Transverse colon (tissue), 4 donors: ENCODE measurements around the gene GLOD5. TPM values are rescaled to one million over a fixed set of nuclear protein-coding genes. Genes with fewer than 3 reads are reported as not detected.

ENCODE experiments used
- DNase-seq: peaks from one replicate; pipeline ENCODE4 v3.0.0-alpha.2; 2019
- H3K27ac ChIP-seq, 4 donors: fragments of 200-600 bp; sonication (generic); 2 replicates each; pipeline ENCODE4 v1.5.1; 2016 to 2018; ENCODE audit warnings: inconsistent platforms in 4 of 4
- H3K27me3 ChIP-seq: fragments of 200-600 bp; sonication (generic); 2 replicates; pipeline ENCODE4 v1.5.1; 2017; ENCODE audit warnings: inconsistent platforms
- H3K36me3 ChIP-seq, 4 donors: fragments of 200-600 bp; sonication (generic); 2 replicates each; pipeline ENCODE4 v1.5.1; 2017 to 2019; ENCODE audit warnings: inconsistent platforms in 4 of 4
- H3K4me1 ChIP-seq, 4 donors: fragments of 200-600 bp; sonication (generic); 2 replicates each; pipeline ENCODE4 v1.5.1; 2017 to 2020; ENCODE audit warnings: inconsistent platforms in 4 of 4
- H3K4me3 ChIP-seq, 4 donors: fragments of 200-600 bp; sonication (generic); 1 replicate in 1 of 4; 2 replicates in 3 of 4; pipeline versions ENCODE4 v1.5.1 to v1.6.1; 2017 to 2019; ENCODE audit warnings: inconsistent platforms in 4 of 4
- H3K9me3 ChIP-seq, 2 donors: fragments of 200-600 bp; sonication (generic); 2 replicates each; pipeline ENCODE4 v1.5.1; 2017 to 2019; ENCODE audit warnings: inconsistent platforms in 2 of 2
- CTCF ChIP-seq, 5 experiments: fragments of 200-600 bp in 3 of 5; fragments of 450-650 bp in 2 of 5; sonication (generic) in 3 of 5; IDR thresholded peaks; 1 replicate in 2 of 5; 2 replicates in 3 of 5; pipeline ENCODE4 v1.5.1; 2016 to 2017; ENCODE audit warnings: antibody characterized with exemption in 5 of 5, inconsistent platforms in 3 of 5, mild to moderate bottlenecking in 2 of 5, moderate library complexity in 1 of 5
- EP300 ChIP-seq: sonication (generic); formaldehyde crosslinking; IDR thresholded peaks from one replicate; pipeline ENCODE4 v1.6.1; 2017; ENCODE audit warnings: antibody characterized with exemption, low read depth
- POLR2A ChIP-seq: fragments of 450-650 bp; IDR thresholded peaks from one replicate; pipeline ENCODE4 v1.6.1; 2016; ENCODE audit warnings: antibody characterized with exemption, mild to moderate bottlenecking, moderate library complexity
- POLR2AphosphoS5 ChIP-seq, 3 donors: sonication (generic); formaldehyde crosslinking; IDR thresholded peaks; one replicate each; pipeline ENCODE4 v1.6.1; 2016; ENCODE audit warnings: antibody characterized with exemption in 3 of 3
- WGBS, 2 donors: methylation state at CpG; one replicate each; pipeline ENCODE4 v1.1.5; 2018; ENCODE audit warnings: low coverage in 1 of 2; 5-methylcytosine and 5-hydroxymethylcytosine counted together
- in situ Hi-C, 4 donors: fragments of 200-750 bp; cut with MboI; loops; one replicate each; pipeline versions ENCODE4 v1.15.0 to v1.15.1; 2017; ENCODE audit warnings: low sequenced_read_pairs in 3 of 4, low pct_ligation_motif_present in 1 of 4, low pct_unique_long_range_greater_than_20kb in 1 of 4
- intact Hi-C: fragments of 100-400 bp; cut with DNase I; formaldehyde crosslinking; loops from one replicate; pipeline ENCODE4 v1.15.1; 2023; ENCODE audit warnings: low total_unique reads
- total RNA-seq, 4 donors: library from RNA; depleted of rRNA; stranded (reverse); fragments of >200 nt; gene quantifications; one replicate each; pipeline ENCODE4 v1.1.0, GENCODE V29; 2016

The GLOD5 gene
- total RNA-seq, result 10 to 100 TPM in 1 of 4 donors, 1 to 10 TPM in 1, not detected in 2; 4.8 to 18.4 TPM

GRCh38 chrX:48761674-48762471, at the start of gene GLOD5:
Gene GLOD5 (plus strand): TSS chrX:48761747. CDS start chrX:48761791, 44 bp downstream.
- 20 to 41% methylated on average over 1 to 12 of the region's 12 CpGs for WGBS, 2 donors
- Histone ChIP-seq H3K4me1 (no peaks in the 10 kb centered on the region), H3K36me3 (no peaks in the 10 kb centered on the region), H3K9me3 (no peaks in the 10 kb centered on the region), H3K4me3 (peak within 1 kb of the TSS in 2 of 4 donors; percentile 2 to 21), H3K27ac (peak within 1 kb of the TSS; percentile 61 to 78 (median 74)), H3K27me3 (no peaks in the 10 kb centered on the region)
- TF ChIP-seq POLR2AphosphoS5 (IDR thresholded peaks at IDR 0.05), result peak in 1 of 3 donors; percentile 20
- no peak for TF ChIP-seq EP300
- TF ChIP-seq CTCF (IDR thresholded peaks at IDR 0.05), result peak in 4 of 5 experiments; percentile 20 to 64 (median 32)
- TF ChIP-seq POLR2A, result no peak
- intact Hi-C loops, result no loop called here
- peak; percentile 79 for DNase-seq
- in situ Hi-C loops, result no loop called here

DNA sequence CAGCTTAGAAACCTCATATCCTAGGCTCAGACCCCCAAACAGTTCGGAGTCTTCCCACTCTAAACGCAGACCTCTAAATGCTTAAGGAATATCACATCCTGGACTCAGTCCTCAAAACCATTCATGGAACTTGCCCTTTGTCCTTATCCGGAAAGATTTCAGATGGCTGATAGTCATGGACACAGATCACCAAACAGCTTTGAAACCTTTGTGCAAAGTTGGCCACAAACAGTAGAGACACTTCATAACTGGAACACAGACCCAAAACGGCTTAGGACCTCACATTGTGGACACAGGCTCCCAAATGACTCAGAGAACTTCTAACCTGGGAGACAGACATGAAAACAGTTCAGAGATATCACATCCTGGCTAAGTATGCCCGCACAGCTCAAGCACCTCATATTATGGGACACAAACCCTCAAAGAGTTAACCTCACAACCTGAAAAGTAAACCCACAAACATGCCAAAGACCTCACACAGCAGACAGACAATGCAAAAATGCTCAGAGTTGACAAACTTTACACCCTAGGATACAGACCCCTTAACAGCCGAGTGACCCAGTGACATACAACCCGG, 49.5 kb upstream of the GLOD5 start:
- H3K4me3 ChIP-seq, result no peak overlapping the region
- no peak for DNase-seq
- H3K9me3 ChIP-seq, result no peaks in the 10 kb centered on the region
- 79% methylated on average over 7 of the region's 7 CpGs; no CpG with 5 or more reads in 1 of the 2 donors for WGBS, 2 donors
- no peaks in the 10 kb centered on the region for H3K36me3 ChIP-seq
- intact Hi-C loops, result no loop called here
- H3K4me1 ChIP-seq, result peaks cover 0 to 4% (median 0%) of the 10 kb centered on the region in 4 donors
- H3K27me3 ChIP-seq, result no peaks in the 10 kb centered on the region
- no peak overlapping the region for H3K27ac ChIP-seq
- no peak for TF ChIP-seq CTCF (IDR thresholded peaks at IDR 0.05)
- no peak for TF ChIP-seq POLR2A
- no peak for TF ChIP-seq EP300
- TF ChIP-seq POLR2AphosphoS5 (IDR thresholded peaks at IDR 0.05), result no peak
- in situ Hi-C loops, result no loop called here

DNA sequence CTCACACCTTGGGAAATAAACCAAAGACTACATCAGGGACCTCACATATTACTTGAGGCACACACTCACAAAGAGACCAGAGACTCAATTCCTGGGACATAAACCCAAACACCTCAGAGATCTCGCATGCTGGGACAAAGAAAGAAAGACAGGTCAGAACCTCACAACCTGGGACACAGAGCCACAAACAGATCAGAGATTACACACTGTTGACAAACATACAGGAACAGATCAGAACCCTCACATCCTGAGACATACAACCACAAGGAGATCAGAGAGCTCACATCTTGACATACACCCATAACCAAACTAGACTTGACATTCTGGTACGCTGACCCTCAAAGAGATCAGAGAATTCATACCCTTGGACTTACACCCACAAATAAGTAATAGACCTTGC, 47.7 kb upstream of the GLOD5 start:
- no peak overlapping the region for H3K27ac ChIP-seq
- in situ Hi-C loops (no loop called here), intact Hi-C loops (no loop called here)
- H3K4me3 ChIP-seq, result no peak overlapping the region
- H3K9me3 ChIP-seq, result no peaks in the 10 kb centered on the region
- 89% methylated on average over 2 of the region's 2 CpGs; no CpG with 5 or more reads in 1 of the 2 donors for WGBS, 2 donors
- DNase-seq, result no peak
- H3K27me3 ChIP-seq, result no peaks in the 10 kb centered on the region
- H3K36me3 ChIP-seq, result no peaks in the 10 kb centered on the region
- H3K4me1 ChIP-seq, result peaks cover 0 to 4% (median 0%) of the 10 kb centered on the region in 4 donors
- no peak for TF ChIP-seq EP300
- TF ChIP-seq CTCF (IDR thresholded peaks at IDR 0.05), result no peak
- no peak for TF ChIP-seq POLR2AphosphoS5 (IDR thresholded peaks at IDR 0.05)
- TF ChIP-seq POLR2A, result no peak

DNA sequence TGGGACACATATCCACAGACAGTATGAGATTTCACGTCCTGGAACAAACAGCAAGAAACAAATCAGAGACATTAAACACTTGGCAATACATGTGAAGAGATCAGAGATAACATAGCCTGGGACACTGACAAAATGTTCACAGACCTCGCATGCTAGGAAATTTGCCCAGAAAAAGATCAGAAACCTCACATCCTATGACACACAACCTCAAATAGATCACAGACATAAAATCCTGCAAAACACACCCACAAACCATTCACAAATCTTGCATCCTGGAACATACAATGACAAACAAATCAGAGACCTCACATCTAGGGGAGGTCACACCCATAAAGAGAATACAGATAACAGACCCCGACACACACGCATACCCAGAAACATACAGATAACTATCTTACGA, 47.0 kb upstream of the GLOD5 start:
- TF ChIP-seq POLR2AphosphoS5 (IDR thresholded peaks at IDR 0.05) (no peak), CTCF (IDR thresholded peaks at IDR 0.05) (no peak), EP300 (no peak), POLR2A (no peak)
- 75% methylated on average over 5 of the region's 5 CpGs; no CpG with 5 or more reads in 1 of the 2 donors for WGBS, 2 donors
- H3K4me1 ChIP-seq, result peaks cover 0 to 4% (median 0%) of the 10 kb centered on the region in 4 donors

More for the DNA sequence above, 47.0 kb upstream of the GLOD5 start:
- Histone ChIP-seq H3K4me3 (no peak overlapping the region), H3K27ac (no peak overlapping the region), H3K9me3 (no peaks in the 10 kb centered on the region), H3K27me3 (no peaks in the 10 kb centered on the region), H3K36me3 (no peaks in the 10 kb centered on the region)
- no peak for DNase-seq
- intact Hi-C loops, result no loop called here
- in situ Hi-C loops, result no loop called here
